ENCODE results near the gene KATNAL2. TPM values are rescaled to one million over a fixed set of nuclear protein-coding genes. Genes with fewer than 3 reads are reported as not detected.

The KATNAL2 gene
- total RNA-seq, 1 experiment from 2014 or later = 4.2 TPM

DNA sequence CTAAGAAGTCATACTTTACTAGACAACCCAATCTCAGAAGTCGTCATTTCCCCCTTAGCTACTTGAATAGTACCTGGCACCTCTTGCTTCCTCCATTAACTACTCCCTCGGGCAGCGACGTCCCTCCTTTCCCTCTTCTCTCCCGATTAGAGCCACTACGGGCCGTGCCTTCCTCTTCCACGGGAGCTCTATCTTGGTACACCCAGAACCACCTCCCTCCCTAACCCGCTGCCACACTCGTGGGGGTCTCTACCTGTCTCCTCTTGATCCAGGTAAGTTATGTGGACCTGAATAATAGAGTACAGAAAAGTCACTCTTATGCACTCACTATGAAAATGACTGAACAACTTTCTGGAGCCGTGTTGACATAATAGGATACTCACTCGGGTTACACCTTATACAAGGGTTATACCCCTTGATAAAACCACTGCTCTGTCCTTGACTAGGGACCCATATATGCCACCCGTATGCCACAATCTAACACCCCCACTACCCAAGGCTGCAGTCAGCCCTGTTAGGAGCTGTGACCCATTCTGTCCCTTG, 233.5 kb downstream of the KATNAL2 start:
- no peaks in the 10 kb centered on the region; the same call in 1 of the 2 replicates for H3K4me1 ChIP-seq
- peak overlapping the region; percentile 87 for H3K27ac ChIP-seq
- no peaks in the 10 kb centered on the region for H3K27me3 ChIP-seq
- peak overlapping the region; percentile 69 for H3K4me3 ChIP-seq
- no peaks in the 10 kb centered on the region for H3K36me3 ChIP-seq
- no peaks in the 10 kb centered on the region for H3K9me3 ChIP-seq (replicated peaks)
- peak in 1 of 2 experiments; percentile 10 for DNase-seq

DNA sequence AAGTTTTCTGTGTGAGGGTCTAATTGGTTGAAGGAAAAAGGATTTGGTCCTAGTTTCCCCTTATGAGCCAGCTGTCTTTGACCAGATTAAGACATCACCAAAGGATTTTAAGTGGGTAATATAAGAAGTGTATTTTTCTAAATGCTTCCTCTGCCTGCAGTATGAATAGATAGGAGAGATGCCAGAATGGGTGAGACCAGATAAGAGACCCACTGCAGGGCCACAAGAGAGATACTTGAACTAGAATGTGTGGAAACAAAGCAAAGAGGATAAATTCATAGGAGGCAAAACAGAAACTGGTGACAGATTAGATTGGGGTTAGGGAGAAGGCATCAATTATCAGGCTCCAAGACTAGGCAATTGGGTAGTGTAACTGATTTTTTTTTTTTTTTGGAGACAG, 234.0 kb downstream of the KATNAL2 start:
- H3K4me3 ChIP-seq = peak overlapping the region; percentile 69
- peak overlapping the region; percentile 87 for H3K27ac ChIP-seq
- H3K4me1 ChIP-seq = no peaks in the 10 kb centered on the region; the same call in 1 of the 2 replicates

More for the DNA sequence above, 234.0 kb downstream of the KATNAL2 start:
- H3K36me3 ChIP-seq = no peaks in the 10 kb centered on the region
- no peaks in the 10 kb centered on the region for H3K9me3 ChIP-seq (replicated peaks)
- no peaks in the 10 kb centered on the region for H3K27me3 ChIP-seq
- no peak for DNase-seq

Other genes starting within 250 kb of the KATNAL2 start
- gene ST8SIA5, start 160.5 kb upstream of the KATNAL2 start, total RNA-seq (2014; rRNA removed; shearing (Covaris generic)) = 3.2 and 3.8 TPM in 2 replicates
- 33.2 and 35.8 TPM in 2 replicates for gene PIAS2, start 95 bp upstream of the KATNAL2 start, total RNA-seq (2014; rRNA removed; shearing (Covaris generic))
- gene ELOA2, start 118.0 kb downstream of the KATNAL2 start, total RNA-seq (2014; rRNA removed; shearing (Covaris generic)) = 0.06 TPM in 1 of 2 replicates, not detected in the other
- 14.7 and 20.2 TPM in 2 replicates for gene HDHD2, start 232.9 kb downstream of the KATNAL2 start, total RNA-seq (2014; rRNA removed; shearing (Covaris generic))

Data from SJCRH30 (cell line).